ENCODE results near the gene MYO1E. TPM values are rescaled to one million over a fixed set of nuclear protein-coding genes. Genes with fewer than 3 reads are reported as not detected.
A peak's percentile ranks its signal among the peaks of the same experiment; 100 is the strongest.

The MYO1E gene
- total and polyA plus RNA-seq, 8 donors = 31.4 to 101 (median 39.9) TPM

- no peak for TF ChIP-seq CTCF (IDR thresholded peaks at IDR 0.05)
- DNase-seq = no peak
- Histone ChIP-seq H3K4me1 (peaks cover 13 to 25% of the 10 kb centered on the region in 2 donors), H3K4me3 (no peak overlapping the region), H3K36me3 (no peaks in the 10 kb centered on the region), H3K27me3 (no peaks in the 10 kb centered on the region), H3K9me3 (no peaks in the 10 kb centered on the region), H3K27ac (no peak overlapping the region)
- intact Hi-C loops (cut with DNase I) = no loop called here
- ATAC-seq = peak; percentile 11
Observed at GRCh38 chr15:59333401-59334075, 39.1 kb downstream of the MYO1E start.

- Histone ChIP-seq H3K27me3 (no peaks in the 10 kb centered on the region), H3K9me3 (no peaks in the 10 kb centered on the region), H3K27ac (no peak overlapping the region), H3K4me1 (peaks cover 17 to 25% of the 10 kb centered on the region in 2 donors), H3K4me3 (no peak overlapping the region), H3K36me3 (no peaks in the 10 kb centered on the region)
- ATAC-seq (no peak), DNase-seq (no peak)
- TF ChIP-seq CTCF (IDR thresholded peaks at IDR 0.05) = no peak
- intact Hi-C loops (cut with DNase I) = no loop called here
Observed at GRCh38 chr15:59332009-59332408, 40.7 kb downstream of the MYO1E start.

- TF ChIP-seq CTCF (IDR thresholded peaks at IDR 0.05) = no peak
- Histone ChIP-seq H3K27ac (no peak overlapping the region), H3K36me3 (no peaks in the 10 kb centered on the region), H3K4me1 (peaks cover 17 to 25% of the 10 kb centered on the region in 2 donors), H3K27me3 (no peaks in the 10 kb centered on the region), H3K4me3 (no peak overlapping the region), H3K9me3 (no peaks in the 10 kb centered on the region)
- ATAC-seq (no peak), DNase-seq (no peak)
- intact Hi-C loops (cut with DNase I) = no loop called here
Observed at GRCh38 chr15:59330649-59331048, 42.0 kb downstream of the MYO1E start.

GRCh38 chr15:59329570-59330350 is 42.9 kb downstream of the MYO1E start:
- Histone ChIP-seq H3K9me3 (no peaks in the 10 kb centered on the region), H3K4me1 (peaks cover 16 to 25% of the 10 kb centered on the region in 2 donors), H3K27me3 (no peaks in the 10 kb centered on the region), H3K27ac (peak overlapping the region in 1 of 2 donors; percentile 50), H3K36me3 (no peaks in the 10 kb centered on the region), H3K4me3 (no peak overlapping the region)
- intact Hi-C loops (cut with DNase I) = no loop called here
- DNase-seq = peak in 1 of 4 donors; percentile 28
- ATAC-seq = peak; percentile 85
- no peak for TF ChIP-seq CTCF (IDR thresholded peaks at IDR 0.05)

- DNase-seq (no peak), ATAC-seq (no peak)
- H3K27me3 ChIP-seq = no peaks in the 10 kb centered on the region
- intact Hi-C loops (cut with DNase I) = no loop called here
- TF ChIP-seq CTCF (IDR thresholded peaks at IDR 0.05) = no peak
- peak overlapping the region in 1 of 2 donors; percentile 50 for H3K27ac ChIP-seq
- peaks cover 13 to 22% of the 10 kb centered on the region in 2 donors for H3K4me1 ChIP-seq
- no peaks in the 10 kb centered on the region for H3K9me3 ChIP-seq
- no peaks in the 10 kb centered on the region for H3K36me3 ChIP-seq
- H3K4me3 ChIP-seq = no peak overlapping the region
Observed at GRCh38 chr15:59329091-59329490, 43.6 kb downstream of the MYO1E start.

All from left lung (tissue), 10 donors.